HL-60 (cell line): Measurements from ENCODE around the gene COLQ.

ENCODE experiments used
- CTCF ChIP-seq: IDR thresholded peaks from one replicate; pipeline ENCODE4 v1.5.1; 2011; ENCODE audit warnings: low read length, control low read depth, inconsistent platforms; ENCODE audit not compliant: insufficient read depth
- POLR2AphosphoS5 ChIP-seq: IDR thresholded peaks from 2 replicates; pipeline ENCODE4 v1.6.1; 2012; ENCODE audit warnings: low read depth
- SPI1 ChIP-seq: IDR thresholded peaks from 2 replicates; pipeline ENCODE4 v1.6.1; 2012; ENCODE audit warnings: low read depth, mild to moderate bottlenecking, borderline replicate concordance

- TF ChIP-seq CTCF, result no peak
- no peak for TF ChIP-seq POLR2AphosphoS5
- TF ChIP-seq SPI1, result no peak
Measured at GRCh38 chr3:15497964-15498363, 23.5 kb downstream of the COLQ start.
